ENCODE results near the gene MEF2C. TPM values are rescaled to one million over a fixed set of nuclear protein-coding genes. Genes with fewer than 3 reads are reported as not detected.

Gene MEF2C
- total and polyA plus RNA-seq, 2 donors (not counting 1 experiment from before 2014, with no cell fraction given) = 12.2 to 15.7 TPM

DNA sequence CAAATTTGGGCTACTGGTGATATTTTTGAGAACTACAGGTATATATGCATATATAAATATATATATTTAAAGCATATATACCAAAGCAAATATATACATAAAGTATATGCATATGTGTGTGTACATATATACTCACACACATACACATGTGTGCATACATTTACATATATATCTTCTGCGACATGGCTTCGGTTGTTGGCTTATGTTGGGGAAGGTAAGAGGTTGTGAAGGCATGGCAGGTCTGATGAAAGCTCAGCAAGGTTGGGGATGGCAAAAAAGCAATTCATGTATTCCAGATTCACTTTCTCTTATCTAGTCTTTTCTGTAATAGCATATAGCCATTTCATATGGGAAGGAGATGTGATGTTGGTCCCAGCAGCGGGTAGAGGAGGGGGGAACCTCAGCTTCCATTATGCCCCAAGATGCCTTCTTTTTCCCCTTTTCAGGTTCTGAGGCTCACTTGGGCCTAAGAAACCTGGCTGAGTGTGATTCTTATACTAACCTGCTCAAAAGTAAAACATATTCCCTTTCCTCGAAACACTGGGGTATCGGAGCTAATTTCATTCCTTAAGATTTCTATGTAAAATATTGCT lies 201.7 kb downstream of the MEF2C start:
- Histone ChIP-seq H3K79me2 (ENCODE audit: control insufficient read depth, insufficient read depth, low read length) (no peaks in the 10 kb centered on the region), H3K27me3 (ENCODE audit: control insufficient read depth, insufficient read depth, low read length) (peaks cover 82% of the 10 kb centered on the region), H3K4me1 (ENCODE audit: control insufficient read depth, extremely low read depth, insufficient read depth, low read length) (no peaks in the 10 kb centered on the region), H4K20me1 (ENCODE audit: control insufficient read depth, extremely low read depth, insufficient read depth, low read length) (no peaks in the 10 kb centered on the region), H3K4me3 (replicated peaks in 1 of 4; ENCODE audit: control extremely low read depth in 1 of 4, insufficient read depth in 1 of 4, low read depth in 3 of 4, low read length in 4 of 4) (no peak overlapping the region), H3K36me3 (ENCODE audit: control insufficient read depth, insufficient read depth, low read length) (no peaks in the 10 kb centered on the region), H3K27ac (ENCODE audit: insufficient read depth, low read length) (no peak overlapping the region), H2AFZ (ENCODE audit: low read length) (no peak overlapping the region), H3K9me3 (ENCODE audit: control insufficient read depth, insufficient read depth, low read depth, low read length) (no peaks in the 10 kb centered on the region), H3K9ac (ENCODE audit: insufficient read depth, low read length) (no peak overlapping the region), H3K4me2 (ENCODE audit: extremely low read depth, insufficient read depth, low read length) (no peak overlapping the region)
- DNase-seq (ENCODE audit: low read depth in 2 of 2) = no peak
- TF ChIP-seq EZH2 (IDR thresholded peaks at IDR 0.05; ENCODE audit: low read length, missing control alignments) = peak; percentile 57
- TF ChIP-seq, protein P1, sequence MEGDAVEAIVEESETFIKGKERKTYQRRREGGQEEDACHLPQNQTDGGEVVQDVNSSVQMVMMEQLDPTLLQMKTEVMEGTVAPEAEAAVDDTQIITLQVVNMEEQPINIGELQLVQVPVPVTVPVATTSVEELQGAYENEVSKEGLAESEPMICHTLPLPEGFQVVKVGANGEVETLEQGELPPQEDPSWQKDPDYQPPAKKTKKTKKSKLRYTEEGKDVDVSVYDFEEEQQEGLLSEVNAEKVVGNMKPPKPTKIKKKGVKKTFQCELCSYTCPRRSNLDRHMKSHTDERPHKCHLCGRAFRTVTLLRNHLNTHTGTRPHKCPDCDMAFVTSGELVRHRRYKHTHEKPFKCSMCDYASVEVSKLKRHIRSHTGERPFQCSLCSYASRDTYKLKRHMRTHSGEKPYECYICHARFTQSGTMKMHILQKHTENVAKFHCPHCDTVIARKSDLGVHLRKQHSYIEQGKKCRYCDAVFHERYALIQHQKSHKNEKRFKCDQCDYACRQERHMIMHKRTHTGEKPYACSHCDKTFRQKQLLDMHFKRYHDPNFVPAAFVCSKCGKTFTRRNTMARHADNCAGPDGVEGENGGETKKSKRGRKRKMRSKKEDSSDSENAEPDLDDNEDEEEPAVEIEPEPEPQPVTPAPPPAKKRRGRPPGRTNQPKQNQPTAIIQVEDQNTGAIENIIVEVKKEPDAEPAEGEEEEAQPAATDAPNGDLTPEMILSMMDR (conservative IDR thresholded peaks at IDR 0.05 in 1 of 2, IDR thresholded peaks at IDR 0.05 in 1 of 2; ENCODE audit: low read depth in 1 of 2, low read length in 2 of 2) = no peak

DNA sequence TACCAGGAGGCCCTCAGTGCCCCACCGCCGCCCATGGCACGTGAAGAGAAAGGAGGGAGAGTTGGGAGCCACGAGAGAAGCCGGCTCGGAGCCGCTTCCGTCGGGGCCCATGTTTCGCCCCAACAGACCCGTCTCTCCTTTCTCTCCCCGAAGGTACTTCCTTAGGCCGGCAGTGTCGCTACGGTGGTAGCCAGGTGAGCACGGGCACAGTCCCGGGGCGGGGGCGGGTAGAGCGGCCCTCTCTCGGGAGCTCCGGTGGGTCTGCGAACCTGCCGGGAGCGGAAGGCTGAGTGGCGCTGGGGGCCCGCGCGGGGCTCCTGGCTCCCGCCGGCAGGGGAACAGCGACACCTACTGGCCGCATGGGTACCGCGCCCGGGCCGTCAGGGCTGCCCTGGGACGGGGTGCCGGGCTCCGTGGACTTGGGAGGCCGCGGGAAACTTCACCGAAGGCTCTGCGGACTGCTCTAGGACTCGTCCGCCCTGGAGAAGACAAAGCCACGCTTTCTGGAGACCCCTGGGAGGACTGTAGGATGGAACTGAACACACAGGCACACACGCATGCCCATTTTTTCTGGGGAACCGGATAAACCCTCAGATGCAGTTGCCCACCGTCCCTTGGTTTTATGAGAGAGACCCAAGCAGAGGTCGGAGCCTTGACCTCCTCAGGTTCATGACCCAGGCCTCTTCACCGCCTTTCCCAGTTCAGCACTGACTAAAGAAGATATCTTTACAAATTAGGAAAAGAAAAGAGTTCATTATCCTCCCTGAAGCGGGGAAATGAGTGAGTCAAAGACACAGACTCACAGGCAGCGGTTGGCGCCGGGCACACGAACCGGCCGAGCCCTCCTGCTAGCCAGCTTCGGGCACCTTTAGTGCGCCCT lies 202.5 kb downstream of the MEF2C start:
- H3K4me2 ChIP-seq (ENCODE audit: extremely low read depth, insufficient read depth, low read length) = peak overlapping the region; percentile 76
- no peaks in the 10 kb centered on the region for H3K4me1 ChIP-seq (ENCODE audit: control insufficient read depth, extremely low read depth, insufficient read depth, low read length)
- H2AFZ ChIP-seq (ENCODE audit: low read length) = no peak overlapping the region
- peak overlapping the region in 2 of 4 experiments; percentile 17 to 44 for H3K4me3 ChIP-seq (replicated peaks in 1 of 4; ENCODE audit: control extremely low read depth in 1 of 4, insufficient read depth in 1 of 4, low read depth in 3 of 4, low read length in 4 of 4)
- no peaks in the 10 kb centered on the region for H3K79me2 ChIP-seq (ENCODE audit: control insufficient read depth, insufficient read depth, low read length)
- H4K20me1 ChIP-seq (ENCODE audit: control insufficient read depth, extremely low read depth, insufficient read depth, low read length) = no peaks in the 10 kb centered on the region
- H3K27me3 ChIP-seq (ENCODE audit: control insufficient read depth, insufficient read depth, low read length) = peaks cover 79% of the 10 kb centered on the region
- H3K9ac ChIP-seq (ENCODE audit: insufficient read depth, low read length) = no peak overlapping the region
- no peaks in the 10 kb centered on the region for H3K9me3 ChIP-seq (ENCODE audit: control insufficient read depth, insufficient read depth, low read depth, low read length)
- no peak overlapping the region for H3K27ac ChIP-seq (ENCODE audit: insufficient read depth, low read length)
- TF ChIP-seq, protein P1 (conservative IDR thresholded peaks at IDR 0.05 in 1 of 2, IDR thresholded peaks at IDR 0.05 in 1 of 2; ENCODE audit: low read depth in 1 of 2, low read length in 2 of 2) = peak; percentile 69 to 81
- TF ChIP-seq EZH2 (IDR thresholded peaks at IDR 0.05; ENCODE audit: low read length, missing control alignments) = peak; percentile 92
- no peaks in the 10 kb centered on the region for H3K36me3 ChIP-seq (ENCODE audit: control insufficient read depth, insufficient read depth, low read length)
- peak; percentile 45 to 74 for DNase-seq (ENCODE audit: low read depth in 2 of 2)

DNA sequence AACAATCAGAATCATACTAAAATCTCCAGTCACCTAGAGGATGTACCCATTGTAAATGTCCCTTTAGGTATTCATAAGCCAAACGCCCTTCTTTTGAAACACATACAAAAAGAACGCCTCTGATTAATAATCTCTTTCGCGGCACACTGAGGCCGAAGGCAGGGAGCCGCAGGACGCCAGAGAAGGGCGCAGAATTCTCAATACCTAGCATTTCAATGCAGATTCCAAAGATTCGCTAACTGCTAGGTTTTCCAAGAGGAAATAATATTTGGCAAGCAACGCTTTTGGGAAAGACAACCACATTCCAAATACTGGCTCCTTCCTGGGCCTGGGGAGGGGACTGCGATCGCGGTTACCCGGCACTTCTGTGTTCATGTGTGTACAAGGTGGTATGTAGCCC lies 203.3 kb downstream of the MEF2C start:
- Histone ChIP-seq H3K27ac (ENCODE audit: insufficient read depth, low read length) (no peak overlapping the region), H3K9ac (ENCODE audit: insufficient read depth, low read length) (no peak overlapping the region), H3K9me3 (ENCODE audit: control insufficient read depth, insufficient read depth, low read depth, low read length) (no peaks in the 10 kb centered on the region), H4K20me1 (ENCODE audit: control insufficient read depth, extremely low read depth, insufficient read depth, low read length) (no peaks in the 10 kb centered on the region), H3K4me2 (ENCODE audit: extremely low read depth, insufficient read depth, low read length) (no peak overlapping the region), H3K36me3 (ENCODE audit: control insufficient read depth, insufficient read depth, low read length) (no peaks in the 10 kb centered on the region), H3K4me1 (ENCODE audit: control insufficient read depth, extremely low read depth, insufficient read depth, low read length) (no peaks in the 10 kb centered on the region), H3K79me2 (ENCODE audit: control insufficient read depth, insufficient read depth, low read length) (no peaks in the 10 kb centered on the region), H2AFZ (ENCODE audit: low read length) (no peak overlapping the region), H3K4me3 (replicated peaks in 1 of 4; ENCODE audit: control extremely low read depth in 1 of 4, insufficient read depth in 1 of 4, low read depth in 3 of 4, low read length in 4 of 4) (no peak overlapping the region), H3K27me3 (ENCODE audit: control insufficient read depth, insufficient read depth, low read length) (peaks cover 79% of the 10 kb centered on the region)
- TF ChIP-seq EZH2 (IDR thresholded peaks at IDR 0.05; ENCODE audit: low read length, missing control alignments) = peak; percentile 81
- TF ChIP-seq, protein P1 (conservative IDR thresholded peaks at IDR 0.05 in 1 of 2, IDR thresholded peaks at IDR 0.05 in 1 of 2; ENCODE audit: low read depth in 1 of 2, low read length in 2 of 2) = no peak
- DNase-seq (ENCODE audit: low read depth in 2 of 2) = peak in 1 of 2 donors; percentile 63
